ENCODE data around the gene SPCS1. TPM values are rescaled to one million over a fixed set of nuclear protein-coding genes. Genes with fewer than 3 reads are reported as not detected.

Gene SPCS1
- total and polyA plus RNA-seq, 9 of the 15 experiments (the other 6 are each of a cell fraction or from before 2014, with no cell fraction given) = 73.9 to 567 (median 127) TPM

- no peak overlapping the region for H2AFZ ChIP-seq (ENCODE audit: low read depth, low read length)
- ATAC-seq = no peak
- no peak overlapping the region for H3K27ac ChIP-seq (ENCODE audit: extremely low read depth, low read depth, low read length)
- no peak for DNase-seq (ENCODE audit: extremely low read depth in 1 of 4, low spot score in 3 of 4)
- no peak overlapping the region for H3K4me3 ChIP-seq
- no peaks in the 10 kb centered on the region for H3K36me3 ChIP-seq (ENCODE audit: control insufficient read depth, insufficient read depth, low read length)
- no TSS peak for BruUV-seq (replicated peaks)
- H3K9me3 ChIP-seq (replicated peaks; ENCODE audit: control insufficient read depth, insufficient read depth, low read depth, low read length) = no peaks in the 10 kb centered on the region; the same call in 1 of the 2 replicates
- no peaks in the 10 kb centered on the region for H3K79me2 ChIP-seq (ENCODE audit: control insufficient read depth, insufficient read depth, low read length)
- H3K4me2 ChIP-seq (ENCODE audit: insufficient read depth, low read length) = no peak overlapping the region
- no peak overlapping the region for H3K9ac ChIP-seq (ENCODE audit: insufficient read depth in 1 of 2, low read depth in 2 of 2, low read length in 2 of 2)
- no peak for FAIRE-seq
- in situ Hi-C loops (cut with MboI) = no loop called here
- POLR2A ChIA-PET = interaction anchor here (0.7 kb wide), 1 partner anchor 276 kb away, joined by 3 read pairs; no protein-coding TSS in a partner anchor
- H3K27me3 ChIP-seq (ENCODE audit: control insufficient read depth in 2 of 2, insufficient read depth in 2 of 2, low read length in 2 of 2) = no peaks in the 10 kb centered on the region
- H3K9me1 ChIP-seq (ENCODE audit: control insufficient read depth, insufficient read depth, low read length) = no peaks in the 10 kb centered on the region
- 78% methylated on average over 1 of the region's 1 CpG for WGBS (ENCODE audit: insufficient coverage, low coverage, missing lambda C conversion rate)
- no peaks in the 10 kb centered on the region for H3K4me1 ChIP-seq (replicated peaks in 1 of 2; ENCODE audit: control insufficient read depth in 2 of 2, insufficient read depth in 2 of 2, low read length in 2 of 2)
- CTCF ChIA-PET (ENCODE audit: low intra/inter-chr PET ratio) = no interaction called here
- intact Hi-C loops (cut with micrococcal nuclease) = no loop called here
- no peaks in the 10 kb centered on the region for H4K20me1 ChIP-seq (replicated peaks; ENCODE audit: control insufficient read depth, insufficient read depth, low read length)
- TF ChIP-seq CUX1 (CRISPR knock-in tag; IDR thresholded peaks at IDR 0.05) = no peak
- TF ChIP-seq PHB2 (IDR thresholded peaks at IDR 0.05; ENCODE audit: low read depth) = no peak
- no peak for TF ChIP-seq MXD1 (CRISPR knock-in tag; IDR thresholded peaks at IDR 0.05; ENCODE audit: borderline replicate concordance, poor library complexity, severe bottlenecking)
- no peak for TF ChIP-seq MYBL2 (IDR thresholded peaks at IDR 0.05; ENCODE audit: low read depth)
- no peak for TF ChIP-seq MYBL2 (CRISPR knock-in tag; IDR thresholded peaks at IDR 0.05; ENCODE audit: borderline replicate concordance)
- TF ChIP-seq MTA1 (IDR thresholded peaks at IDR 0.05; ENCODE audit: borderline replicate concordance) = no peak
- no peak for TF ChIP-seq CTCF (IDR thresholded peaks at IDR 0.05 in 2 of 3, conservative IDR thresholded peaks at IDR 0.05 in 1 of 3; ENCODE audit: insufficient read depth in 2 of 3, low read depth in 1 of 3, low read length in 3 of 3)
- TF ChIP-seq CBX8 (IDR thresholded peaks at IDR 0.05; ENCODE audit: borderline replicate concordance, extremely low read depth, low read depth, low read length, poor library complexity, severe bottlenecking) = no peak
- TF ChIP-seq ZNF3 (CRISPR knock-in tag; IDR thresholded peaks at IDR 0.05) = no peak
- no peak for TF ChIP-seq TAF7 (tag; IDR thresholded peaks at IDR 0.05)
- TF ChIP-seq KAT7 (CRISPR knock-in tag; IDR thresholded peaks at IDR 0.05; ENCODE audit: borderline replicate concordance) = no peak
- TF ChIP-seq ZNF75A (CRISPR knock-in tag; IDR thresholded peaks at IDR 0.05) = no peak
Measured at GRCh38 chr3:52724511-52724910, 18.6 kb downstream of the SPCS1 start.

All from K562 (cell line).